CD8-positive, alpha-beta memory T cell (primary cell): ENCODE results near the gene CHST6. TPM values are rescaled to one million over a fixed set of nuclear protein-coding genes. Genes with fewer than 3 reads are reported as not detected.
A peak's percentile ranks its signal among the peaks of the same experiment; 100 is the strongest.
"Not testable (repeated sequence)": the region's sequence is repeated elsewhere in the genome, so short reads cannot be mapped to it uniquely, and the experiment has no call there.

Experiments
- CTCF ChIA-PET: fragments of 350-600 bp; sonication (Branson Sonifier 250); formaldehyde crosslinking; loops from one replicate; lab custom pipeline; 2021; ENCODE audit warnings: antibody characterized with exemption; lab: Charles Lee
- POLR2A ChIA-PET: fragments of 350-600 bp; sonication (Branson Sonifier 250); formaldehyde crosslinking; loops from one replicate; lab custom pipeline; 2021; ENCODE audit warnings: antibody characterized with exemption; lab: Charles Lee
- DNase-seq, 5 donors: peaks; one replicate each; pipeline versions ENCODE4 v3.0.0 to v3.0.0-alpha.2; 2020 to 2022; ENCODE audit warnings: mixed read lengths in 1 of 5
- H3K27ac ChIP-seq: one replicate; pipeline ENCODE4 v1.7.0; 2013; ENCODE audit warnings: low read depth, mild to moderate bottlenecking, low read length, moderate library complexity
- H3K27me3 ChIP-seq: 2 replicates; pipeline ENCODE4 v1.7.0; 2013; ENCODE audit warnings: low read length, mild to moderate bottlenecking; ENCODE audit not compliant: insufficient read depth, poor library complexity, severe bottlenecking
- H3K36me3 ChIP-seq: 2 replicates; pipeline ENCODE4 v1.7.0; 2013; ENCODE audit warnings: mild to moderate bottlenecking, low read length, moderate library complexity; ENCODE audit not compliant: insufficient read depth
- H3K4me1 ChIP-seq: 2 replicates; pipeline ENCODE4 v1.7.0; 2013; ENCODE audit warnings: mild to moderate bottlenecking, low read length, moderate library complexity; ENCODE audit not compliant: insufficient read depth
- H3K4me3 ChIP-seq: 2 replicates; pipeline ENCODE4 v1.7.0; 2013; ENCODE audit warnings: mild to moderate bottlenecking, low read length
- H3K9me3 ChIP-seq: 2 replicates; pipeline ENCODE4 v1.7.0; 2013; ENCODE audit warnings: mild to moderate bottlenecking, low read length
- H3K27ac Mint-ChIP-seq, 8 donors: one replicate each; pipeline ENCODE4 v1.8.0; 2020 to 2021; ENCODE audit warnings: mixed read lengths in 8 of 8, mild to moderate bottlenecking in 6 of 8, inconsistent platforms in 3 of 8, moderate library complexity in 3 of 8
- H3K27me3 Mint-ChIP-seq, 2 donors: one replicate each; pipeline ENCODE4 v1.8.0; 2020 to 2021; ENCODE audit warnings: mixed read lengths in 2 of 2, mild to moderate bottlenecking in 1 of 2, moderate library complexity in 1 of 2
- H3K36me3 Mint-ChIP-seq, 3 donors: one replicate each; pipeline ENCODE4 v1.8.0; 2020 to 2021; ENCODE audit warnings: mixed read lengths in 3 of 3, inconsistent platforms in 1 of 3, mild to moderate bottlenecking in 1 of 3
- H3K4me1 Mint-ChIP-seq, 3 donors: one replicate each; pipeline ENCODE4 v1.8.0; 2020 to 2021; ENCODE audit warnings: mixed read lengths in 3 of 3, inconsistent platforms in 1 of 3, mild to moderate bottlenecking in 1 of 3
- H3K4me3 Mint-ChIP-seq, 7 donors: one replicate each; pipeline ENCODE4 v1.8.0; 2020 to 2021; ENCODE audit warnings: mixed read lengths in 7 of 7, mild to moderate bottlenecking in 6 of 7, moderate library complexity in 4 of 7, inconsistent platforms in 2 of 7
- H3K9me3 Mint-ChIP-seq, 5 donors: one replicate each; pipeline ENCODE4 v1.8.0; 2020 to 2022; ENCODE audit warnings: mixed read lengths in 5 of 5, mild to moderate bottlenecking in 3 of 5, moderate library complexity in 2 of 5, inconsistent platforms in 1 of 5
- polyA plus RNA-seq: library from polyadenylated mRNA; unstranded; fragments of 300-500 nt; fragmentation: Illumina TruSeq; gene quantifications from one replicate; pipeline ENCODE4 v1.2.3, GENCODE V29; 2021
- total RNA-seq, 2 experiments: library from RNA; stranded (reverse); gene quantifications; one replicate each; pipeline ENCODE4 v1.2.3, GENCODE V29; 2021

The CHST6 gene
- under 1 TPM; 0.04 to 0.11 TPM for total RNA-seq
- polyA plus RNA-seq = not detected

- Histone ChIP-seq H3K4me3 (no peak within 1 kb of the TSS), H3K4me1 (peaks cover 6% of the 10 kb centered on the region), H3K36me3 (no peaks in the 10 kb centered on the region), H3K9me3 (no peaks in the 10 kb centered on the region), H3K27ac (no peak within 1 kb of the TSS), H3K27me3 (peaks cover 11% of the 10 kb centered on the region)
- Mint-ChIP-seq H3K4me3 (peak within 1 kb of the TSS in 6 of 7 donors; percentile 62 to 73 (median 70)), H3K4me1 (peaks cover 7 to 9% (median 8%) of the 10 kb centered on the region in 3 donors), H3K27me3 (peaks cover 18 to 28% of the 10 kb centered on the region in 2 donors), H3K9me3 (no peaks in the 10 kb centered on the region), H3K27ac (peak within 1 kb of the TSS in 1 of 8 donors; percentile 53), H3K36me3 (no peaks in the 10 kb centered on the region)
- POLR2A ChIA-PET = interaction anchor here (0.6 kb wide), 1 partner anchor 15 kb away, joined by 8 read pairs; no protein-coding TSS in a partner anchor
- peak in 1 of 5 donors; percentile 6 for DNase-seq
- CTCF ChIA-PET = interaction anchor here (1.8 kb wide), 1 partner anchor 30 kb away, joined by 5 read pairs; no protein-coding TSS in a partner anchor
Measured at GRCh38 chr16:75495076-75495674, at the start of gene CHST6. Gene CHST6 (minus strand): TSS chr16:75495441. CDS start chr16:75479828, 15,613 bp downstream.

GRCh38 chr16:75542462-75542861 lies 47.2 kb upstream of the CHST6 start:
- H3K4me3 Mint-ChIP-seq, POLR2A ChIA-PET, H3K36me3 ChIP-seq, H3K9me3 ChIP-seq, H3K9me3 Mint-ChIP-seq, H3K27me3 ChIP-seq, H3K4me1 ChIP-seq, DNase-seq, H3K27ac ChIP-seq, H3K4me3 ChIP-seq, H3K4me1 Mint-ChIP-seq, H3K27ac Mint-ChIP-seq, H3K36me3 Mint-ChIP-seq, H3K27me3 Mint-ChIP-seq: not testable (repeated sequence)
- CTCF ChIA-PET = interaction anchor here (1.0 kb wide), 1 partner anchor 25 kb away, joined by 4 read pairs; no protein-coding TSS in a partner anchor

- no peak for DNase-seq
- ChIA-PET CTCF (interaction anchor here (1.0 kb wide), 1 partner anchor 9 kb away, joined by 3 read pairs; no protein-coding TSS in a partner anchor), POLR2A (no interaction called here)
- Histone ChIP-seq H3K27me3 (no peaks in the 10 kb centered on the region), H3K4me3 (no peak overlapping the region), H3K4me1 (no peaks in the 10 kb centered on the region), H3K9me3 (no peaks in the 10 kb centered on the region), H3K36me3 (no peaks in the 10 kb centered on the region), H3K27ac (no peak overlapping the region)
- peaks cover 0 to 3% (median 0%) of the 10 kb centered on the region in 3 donors for H3K36me3 Mint-ChIP-seq
- H3K4me1 Mint-ChIP-seq = no peaks in the 10 kb centered on the region
- no peaks in the 10 kb centered on the region for H3K27me3 Mint-ChIP-seq
- no peak overlapping the region for H3K4me3 Mint-ChIP-seq
- H3K27ac Mint-ChIP-seq = no peak overlapping the region
- no peaks in the 10 kb centered on the region for H3K9me3 Mint-ChIP-seq
Measured at GRCh38 chr16:75541236-75541635, 46.0 kb upstream of the CHST6 start.

- H3K27ac ChIP-seq, H3K4me1 Mint-ChIP-seq, H3K36me3 Mint-ChIP-seq, H3K4me3 Mint-ChIP-seq, POLR2A ChIA-PET, DNase-seq, H3K9me3 ChIP-seq, H3K27me3 ChIP-seq, H3K36me3 ChIP-seq, H3K27me3 Mint-ChIP-seq, H3K4me3 ChIP-seq, CTCF ChIA-PET, H3K9me3 Mint-ChIP-seq, H3K4me1 ChIP-seq, H3K27ac Mint-ChIP-seq: not testable (repeated sequence)
Measured at GRCh38 chr16:75538882-75539565, 43.8 kb upstream of the CHST6 start.

- DNase-seq = no peak
- Histone ChIP-seq H3K27ac (no peak overlapping the region), H3K27me3 (no peaks in the 10 kb centered on the region), H3K4me3 (no peak overlapping the region), H3K9me3 (no peaks in the 10 kb centered on the region), H3K4me1 (no peaks in the 10 kb centered on the region), H3K36me3 (no peaks in the 10 kb centered on the region)
- H3K4me1 Mint-ChIP-seq = no peaks in the 10 kb centered on the region
- no peak overlapping the region for H3K4me3 Mint-ChIP-seq
- H3K27me3 Mint-ChIP-seq = no peaks in the 10 kb centered on the region
- no peaks in the 10 kb centered on the region for H3K9me3 Mint-ChIP-seq
- H3K27ac Mint-ChIP-seq = no peak overlapping the region
- CTCF ChIA-PET = interaction anchor here (1.2 kb wide), 1 partner anchor 21 kb away, joined by 6 read pairs; no protein-coding TSS in a partner anchor
- POLR2A ChIA-PET = no interaction called here
- no peaks in the 10 kb centered on the region for H3K36me3 Mint-ChIP-seq
Measured at GRCh38 chr16:75537776-75538175, 42.5 kb upstream of the CHST6 start.

- Histone ChIP-seq H3K9me3 (no peaks in the 10 kb centered on the region), H3K36me3 (no peaks in the 10 kb centered on the region), H3K27ac (no peak within 1 kb of the TSS), H3K4me1 (no peaks in the 10 kb centered on the region), H3K27me3 (no peaks in the 10 kb centered on the region), H3K4me3 (no peak within 1 kb of the TSS)
- no peaks in the 10 kb centered on the region for H3K9me3 Mint-ChIP-seq
- peak within 1 kb of the TSS in 2 of 8 donors; percentile 21 to 47 for H3K27ac Mint-ChIP-seq
- no peaks in the 10 kb centered on the region for H3K27me3 Mint-ChIP-seq
- ChIA-PET CTCF (interaction anchor here (1.1 to 1.5 kb wide), 2 partner anchors 14 to 47 kb away, joined by 3 read pairs; no protein-coding TSS in a partner anchor), POLR2A (no interaction called here)
- H3K4me3 Mint-ChIP-seq = no peak within 1 kb of the TSS
- no peaks in the 10 kb centered on the region for H3K4me1 Mint-ChIP-seq
- no peak for DNase-seq
- H3K36me3 Mint-ChIP-seq = no peaks in the 10 kb centered on the region
Measured at GRCh38 chr16:75535901-75536300, 40.7 kb upstream of the CHST6 start, which contains the start of gene CHST5. Gene CHST5 (minus strand): TSS chr16:75536108. CDS start chr16:75530384, 5,724 bp downstream.

- no peak overlapping the region for H3K27ac Mint-ChIP-seq
- Histone ChIP-seq H3K27ac (no peak overlapping the region), H3K4me1 (no peaks in the 10 kb centered on the region), H3K4me3 (no peak overlapping the region), H3K27me3 (no peaks in the 10 kb centered on the region), H3K36me3 (no peaks in the 10 kb centered on the region), H3K9me3 (no peaks in the 10 kb centered on the region)
- DNase-seq = no peak
- no peak overlapping the region for H3K4me3 Mint-ChIP-seq
- ChIA-PET CTCF (interaction anchor here (1.0 to 1.5 kb wide), 2 partner anchors 13 to 18 kb away, joined by 3 read pairs; no protein-coding TSS in a partner anchor), POLR2A (no interaction called here)
- H3K9me3 Mint-ChIP-seq = no peaks in the 10 kb centered on the region
- H3K27me3 Mint-ChIP-seq = no peaks in the 10 kb centered on the region
- H3K4me1 Mint-ChIP-seq = no peaks in the 10 kb centered on the region
- H3K36me3 Mint-ChIP-seq = no peaks in the 10 kb centered on the region
Measured at GRCh38 chr16:75535211-75535843, 40.1 kb upstream of the CHST6 start.
